A204.1 (cell line): Measurements from ENCODE around the gene MCF2L2.
"Not testable (repeated sequence)": the region's sequence is repeated elsewhere in the genome, so short reads cannot be mapped to it uniquely, and the experiment has no call there.

Experiments used
- FAIRE-seq: peaks from 2 replicates; lab custom pipeline; 2012; peaks lifted over from hg19 to GRCh38; lab: Jason Lieb, UNC

The MCF2L2 gene

DNA sequence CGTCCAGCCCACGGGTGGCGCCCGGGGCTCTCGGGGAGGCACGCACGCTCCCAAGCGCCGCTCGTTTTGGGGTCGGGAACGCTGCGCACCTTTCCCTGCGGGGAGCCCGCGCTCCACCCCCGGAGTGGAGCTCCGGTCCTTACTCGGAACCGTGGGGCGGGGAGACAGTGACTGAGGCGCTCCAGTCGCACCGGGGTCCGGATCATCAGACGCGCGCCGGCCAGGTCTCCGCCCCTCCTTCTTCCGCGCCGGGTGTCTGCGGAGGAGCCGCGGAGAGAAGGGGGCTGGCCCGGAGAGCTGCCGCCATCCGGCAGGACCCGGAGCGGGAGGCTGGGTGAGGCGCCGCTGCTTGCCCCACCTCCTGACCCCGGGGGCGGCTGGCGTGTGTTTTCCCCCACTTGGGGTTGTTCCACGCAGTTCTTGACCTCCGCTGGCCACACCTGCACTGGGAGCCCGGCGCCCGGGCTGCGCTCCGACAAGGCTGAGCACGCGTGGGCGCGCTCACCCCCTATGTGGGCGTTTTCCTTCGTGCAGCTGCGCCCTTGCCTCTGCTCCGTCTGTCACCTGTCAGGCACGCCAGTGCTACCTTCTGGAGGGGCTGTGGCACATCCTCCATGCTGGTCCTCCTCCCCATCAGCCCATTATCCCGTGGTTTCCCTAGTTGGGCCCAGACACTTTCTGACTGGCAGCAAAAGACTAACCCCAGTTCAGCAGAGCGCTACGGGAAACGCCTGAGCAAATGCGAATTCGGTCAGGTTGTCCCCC lies at the start of gene MCF2L2:
Gene MCF2L2 (minus strand): TSS at position 173 of the 765 bp plus-strand sequence. CDS start 642 bp downstream, outside the sequence.
- FAIRE-seq, result no peak

DNA sequence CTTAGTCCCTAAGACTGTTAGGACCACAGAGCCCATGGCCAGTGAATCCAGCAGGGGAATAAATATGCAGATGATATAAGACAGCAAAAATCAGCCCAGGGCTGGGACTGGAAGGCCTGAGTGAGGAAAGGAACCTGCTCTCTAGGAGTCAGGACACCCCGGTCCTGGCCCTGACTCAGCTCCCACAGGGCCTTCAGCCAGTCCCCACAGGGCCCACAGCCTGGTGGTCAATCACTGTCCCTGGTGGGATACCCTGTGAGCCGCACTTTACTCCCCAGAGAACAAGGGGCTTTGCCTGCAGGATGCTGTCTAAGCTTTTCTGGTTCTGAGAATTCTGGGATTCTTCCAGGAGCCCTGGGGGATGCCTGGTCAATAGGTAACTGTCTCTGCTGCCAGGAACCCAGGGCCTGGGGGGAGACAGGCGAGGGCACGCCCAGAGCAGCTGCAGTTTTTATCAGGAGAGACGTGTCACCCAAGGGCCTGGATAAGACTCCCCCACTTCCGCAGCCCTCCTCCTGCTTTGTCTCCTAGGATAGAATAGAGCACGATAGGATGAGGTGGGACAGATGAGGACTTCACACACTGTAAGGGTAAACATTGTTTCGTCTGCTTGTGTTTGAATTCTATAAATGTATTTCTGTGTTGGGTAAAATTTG lies 49.5 kb upstream of the MCF2L2 start:
- no peak for FAIRE-seq

DNA sequence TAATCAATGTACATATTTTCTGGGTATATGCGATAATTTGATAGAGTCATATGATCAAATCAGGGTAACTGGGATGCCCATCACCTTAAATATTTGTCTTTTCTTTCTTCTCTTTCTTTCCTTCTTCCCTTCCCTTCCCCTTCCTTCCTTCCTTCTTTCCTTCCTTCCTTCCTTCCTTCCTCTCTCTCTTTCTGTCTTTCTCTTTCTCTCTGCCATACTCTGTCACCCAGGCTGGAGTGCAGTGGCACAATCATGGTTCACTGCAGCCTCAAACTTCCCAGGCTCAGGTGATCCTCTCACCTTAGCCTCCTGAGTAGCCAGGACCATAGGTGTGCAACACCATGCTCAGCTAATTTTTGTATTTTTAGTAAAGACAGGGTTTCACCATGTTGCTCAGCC lies 47.3 kb upstream of the MCF2L2 start:
- not testable (repeated sequence) for FAIRE-seq

DNA sequence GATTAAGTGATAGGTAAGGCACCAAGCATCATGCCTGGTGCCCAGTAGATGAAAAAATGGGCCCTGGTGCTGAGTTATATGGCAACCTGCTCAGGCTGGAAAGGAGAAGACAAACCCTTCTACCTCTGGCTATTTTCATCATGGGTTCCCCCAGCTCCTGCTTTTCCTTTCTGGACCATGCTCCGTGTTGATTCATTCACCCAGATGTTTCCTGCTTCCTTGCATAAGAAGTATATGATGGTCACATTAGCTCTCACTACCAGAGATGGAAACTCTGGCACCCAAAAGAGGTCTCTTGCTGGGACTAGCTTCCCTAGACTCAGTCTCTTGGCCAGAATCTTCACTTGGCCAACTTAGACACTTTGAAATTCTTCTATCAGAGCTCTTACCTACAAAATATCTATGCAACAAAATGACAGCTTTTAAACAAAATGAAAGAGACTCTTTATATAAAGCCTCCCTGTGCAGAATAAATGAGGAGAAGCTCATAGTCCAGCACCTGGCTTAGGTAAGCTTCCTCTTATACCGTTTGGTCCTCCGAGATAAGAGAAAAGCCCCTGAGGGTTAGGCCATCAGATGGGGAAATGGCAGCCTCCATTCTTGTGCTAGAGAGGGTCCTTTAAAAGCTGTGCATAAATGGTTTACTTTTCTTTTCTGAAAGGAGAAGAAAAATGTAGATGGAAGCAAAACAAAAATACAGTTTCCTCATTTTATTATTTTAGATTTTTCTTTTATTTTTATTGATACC lies 46.8 kb upstream of the MCF2L2 start:
- no peak for FAIRE-seq

- no peak for FAIRE-seq
Observed at GRCh38 chr3:183473969-183474368, 45.5 kb upstream of the MCF2L2 start.

DNA sequence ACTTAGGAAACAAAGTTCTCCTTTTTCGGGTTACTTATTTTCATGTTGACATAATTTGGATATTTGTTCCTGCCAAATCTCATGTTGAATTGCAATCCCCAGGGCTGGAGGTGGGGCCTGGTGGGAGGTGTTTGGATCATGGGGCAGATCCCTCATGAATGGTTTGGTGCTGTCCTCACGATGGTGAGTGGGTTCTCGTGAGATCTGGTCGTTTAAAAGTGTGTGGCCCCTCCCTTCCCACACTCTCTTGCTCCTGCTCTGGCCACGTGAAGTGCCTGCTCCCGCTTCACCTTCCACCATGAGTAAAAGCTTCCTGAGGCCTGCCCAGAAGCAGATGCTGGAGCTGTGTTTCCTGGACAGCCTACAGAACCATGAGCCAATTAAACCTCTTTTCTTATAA lies 43.7 kb upstream of the MCF2L2 start:
- FAIRE-seq, result no peak

DNA sequence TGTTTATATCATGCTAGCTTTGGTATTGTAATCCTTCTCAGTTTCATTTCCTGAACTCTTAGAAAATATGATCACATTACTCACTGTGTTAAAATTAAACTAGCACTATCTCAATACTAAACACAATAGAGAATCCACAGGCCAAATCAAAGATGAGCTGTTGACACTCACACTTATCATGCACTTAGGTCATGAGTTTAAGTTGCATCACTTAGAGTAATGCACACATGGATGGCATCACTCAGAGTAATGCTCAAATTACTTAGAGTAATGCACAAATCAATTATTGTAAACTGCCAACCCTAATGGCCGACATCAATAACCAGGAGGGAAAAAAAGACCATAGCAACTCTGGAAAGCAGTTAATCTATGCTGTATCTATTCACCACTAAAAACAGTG lies 40.0 kb upstream of the MCF2L2 start:
- no peak for FAIRE-seq

GRCh38 chr3:183466575-183466974 lies 38.2 kb upstream of the MCF2L2 start:
- FAIRE-seq, result no peak

DNA sequence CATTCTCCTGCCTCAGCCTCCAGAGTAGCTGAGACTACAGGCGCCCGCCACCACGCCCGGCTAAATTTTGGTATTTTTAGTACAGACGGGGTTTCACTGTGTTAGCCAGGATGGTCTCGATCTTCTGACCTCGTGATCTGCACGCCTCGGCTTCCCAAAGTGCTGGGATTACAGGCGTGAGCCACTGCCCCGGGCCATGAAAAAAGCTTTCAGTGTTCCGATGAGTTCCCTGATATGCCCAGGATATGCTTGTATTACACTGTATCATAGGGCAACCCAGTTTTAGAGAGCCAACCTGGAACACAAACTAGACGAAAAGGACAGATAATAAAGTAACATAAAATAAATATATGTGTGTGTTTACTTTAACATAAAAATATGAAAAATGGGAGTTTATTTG lies 37.3 kb upstream of the MCF2L2 start:
- not testable (repeated sequence) for FAIRE-seq

- FAIRE-seq, result no peak
Observed at GRCh38 chr3:183464480-183464879, 36.1 kb upstream of the MCF2L2 start.

GRCh38 chr3:183460081-183461055 lies 31.9 kb upstream of the MCF2L2 start:
- no peak for FAIRE-seq

GRCh38 chr3:183455089-183455488 lies 26.7 kb upstream of the MCF2L2 start:
- FAIRE-seq, result no peak

GRCh38 chr3:183454064-183454463 lies 25.6 kb upstream of the MCF2L2 start:
- no peak for FAIRE-seq

GRCh38 chr3:183449791-183450190 lies 21.4 kb upstream of the MCF2L2 start:
- FAIRE-seq, result no peak

- no peak for FAIRE-seq
Observed at GRCh38 chr3:183449391-183449790, 21.0 kb upstream of the MCF2L2 start.

DNA sequence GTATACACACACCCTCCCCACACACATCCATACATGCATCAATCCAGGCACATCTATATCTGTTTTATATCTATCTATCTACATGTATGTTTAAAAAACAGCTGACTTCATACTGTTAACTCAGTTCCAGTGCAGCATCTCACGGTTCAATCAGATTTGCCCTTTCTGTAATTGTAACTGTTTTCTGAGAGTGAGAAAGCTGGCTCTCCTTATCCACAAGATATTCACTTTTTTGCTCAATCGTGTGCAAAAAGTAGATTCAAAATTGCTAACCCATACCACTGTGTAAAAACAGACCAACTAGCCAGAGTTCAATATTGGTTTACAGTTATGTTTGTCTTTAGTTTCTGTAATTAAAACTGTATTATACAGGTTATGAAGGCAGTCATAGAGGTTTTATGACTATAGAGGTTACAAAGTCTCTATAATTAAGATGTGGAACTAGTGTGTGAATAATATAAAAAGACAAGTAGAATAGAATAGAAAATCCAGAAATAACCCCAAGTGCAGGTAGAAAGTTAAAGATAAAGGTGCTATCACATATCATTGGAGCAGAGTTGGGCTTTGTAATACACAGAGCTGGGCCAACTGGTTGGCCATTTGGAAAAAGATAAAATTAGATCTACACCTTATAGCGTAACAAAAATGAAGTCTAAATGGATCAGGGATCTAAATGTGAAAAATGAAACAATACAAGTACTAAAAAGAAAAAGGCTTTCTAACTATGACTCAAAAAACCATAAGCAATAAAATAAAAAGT lies 20.1 kb upstream of the MCF2L2 start:
- FAIRE-seq, result no peak

GRCh38 chr3:183447206-183448001 lies 19.0 kb upstream of the MCF2L2 start:
- peak; percentile 83 for FAIRE-seq

- peak; percentile 44 for FAIRE-seq
Observed at GRCh38 chr3:183446838-183447205, 18.4 kb upstream of the MCF2L2 start.

DNA sequence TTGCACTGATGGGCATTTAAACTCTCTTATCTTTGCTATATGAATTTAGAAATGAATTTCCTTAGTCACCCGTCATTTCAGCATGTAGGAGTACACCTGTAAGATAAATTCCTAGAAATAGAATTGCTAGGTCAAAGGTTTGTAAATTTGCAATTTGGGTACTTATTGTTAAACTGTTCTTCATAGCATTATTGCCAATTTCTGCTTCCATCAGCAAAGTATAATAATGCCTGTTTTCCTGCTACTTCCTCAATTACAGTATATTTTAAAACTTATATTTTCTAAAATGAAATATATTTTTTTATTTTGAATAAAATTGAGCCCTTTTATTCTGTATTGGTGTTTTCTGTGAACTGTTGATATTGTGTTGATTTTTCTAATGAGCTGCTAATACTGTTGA lies 16.3 kb upstream of the MCF2L2 start:
- FAIRE-seq, result no peak
